A673 (cell line): ENCODE data around the gene ZNF625. TPM values are rescaled to one million over a fixed set of nuclear protein-coding genes. Genes with fewer than 3 reads are reported as not detected.

Experiments
- BruUV-seq: library from RNA; stranded (reverse); fragments of 400-500 nt; replicated peaks from 2 replicates; lab custom pipeline; 2021; lab: Mats Ljungman, UMichigan
- CTCF ChIA-PET: fragments of 300-600 bp; sonication (Branson Sonifier 250); formaldehyde crosslinking; loops from one replicate; lab custom pipeline; 2022; ENCODE audit warnings: antibody characterized with exemption; lab: Charles Lee
- POLR2A ChIA-PET: fragments of 300-600 bp; sonication (Branson Sonifier 250); formaldehyde crosslinking; loops from one replicate; lab custom pipeline; 2022; ENCODE audit warnings: antibody characterized with exemption; ENCODE audit not compliant: low non-redundant PET; lab: Charles Lee
- DNase-seq: peaks from one replicate; pipeline ENCODE4 v3.0.0-alpha.2; 2015; ENCODE audit warnings: low spot score
- H3K27ac ChIP-seq: fragments of 200-600 bp; sonication (generic); 2 replicates; pipeline ENCODE4 v1.5.1; 2016; ENCODE audit warnings: mixed run types, low read depth, mild to moderate bottlenecking, mixed read lengths, antibody characterized with exemption, low read length; ENCODE audit not compliant: poor library complexity, severe bottlenecking
- H3K27me3 ChIP-seq: fragments of 200-600 bp; sonication (generic); replicated peaks from 2 replicates; pipeline ENCODE4 v1.6.1; 2017; ENCODE audit warnings: mixed run types, low read depth, mild to moderate bottlenecking, mixed read lengths, antibody characterized with exemption, low read length; ENCODE audit not compliant: insufficient read depth, poor library complexity
- H3K36me3 ChIP-seq: fragments of 200-600 bp; sonication (generic); 2 replicates; pipeline ENCODE4 v1.6.1; 2016; ENCODE audit warnings: mixed run types, mild to moderate bottlenecking, mixed read lengths, antibody characterized with exemption, low read length; ENCODE audit not compliant: insufficient read depth, poor library complexity, severe bottlenecking
- H3K4me1 ChIP-seq: fragments of 200-600 bp; sonication (generic); 2 replicates; pipeline ENCODE4 v1.6.1; 2017; ENCODE audit warnings: mixed run types, mild to moderate bottlenecking, mixed read lengths, antibody characterized with exemption, low read length; ENCODE audit not compliant: insufficient read depth, poor library complexity, severe bottlenecking
- H3K4me3 ChIP-seq: fragments of 200-600 bp; sonication (generic); 2 replicates; pipeline ENCODE4 v1.5.1; 2016; ENCODE audit warnings: low read depth, mixed run types, mild to moderate bottlenecking, mixed read lengths, low read length; ENCODE audit not compliant: poor library complexity, severe bottlenecking
- H3K9me3 ChIP-seq: fragments of 200-600 bp; sonication (generic); 2 replicates; pipeline ENCODE4 v1.6.1; 2016; ENCODE audit warnings: mixed run types, low read depth, mild to moderate bottlenecking, mixed read lengths, antibody characterized with exemption, low read length; ENCODE audit not compliant: poor library complexity, severe bottlenecking
- EZH2 ChIP-seq: fragments of 200-600 bp; sonication (generic); IDR thresholded peaks from 2 replicates; pipeline ENCODE4 v1.6.1; 2017; ENCODE audit warnings: borderline replicate concordance, low read depth, mild to moderate bottlenecking, mixed read lengths, antibody characterized with exemption, low read length; ENCODE audit not compliant: poor library complexity, severe bottlenecking
- intact Hi-C: fragments of 100-400 bp; cut with micrococcal nuclease; formaldehyde crosslinking; loops from one replicate; pipeline ENCODE4 v1.10.0; 2022; ENCODE audit not compliant: unreplicated experiment
- total RNA-seq: library from RNA; stranded (reverse); gene quantifications from 2 replicates; pipeline ENCODE4 v1.2.3, GENCODE V29; 2021
- TF ChIP-seq, protein P1 (sequence below): fragments of 300-800, 200-600 bp; sonication (generic); conservative IDR thresholded peaks from 2 replicates; pipeline ENCODE4 v1.5.1; 2017; ENCODE audit warnings: low read depth, mild to moderate bottlenecking, antibody characterized with exemption, low read length, moderate library complexity, mixed read lengths

The ZNF625 gene
- total RNA-seq, 1 experiment from 2014 or later: 9.1 TPM

DNA sequence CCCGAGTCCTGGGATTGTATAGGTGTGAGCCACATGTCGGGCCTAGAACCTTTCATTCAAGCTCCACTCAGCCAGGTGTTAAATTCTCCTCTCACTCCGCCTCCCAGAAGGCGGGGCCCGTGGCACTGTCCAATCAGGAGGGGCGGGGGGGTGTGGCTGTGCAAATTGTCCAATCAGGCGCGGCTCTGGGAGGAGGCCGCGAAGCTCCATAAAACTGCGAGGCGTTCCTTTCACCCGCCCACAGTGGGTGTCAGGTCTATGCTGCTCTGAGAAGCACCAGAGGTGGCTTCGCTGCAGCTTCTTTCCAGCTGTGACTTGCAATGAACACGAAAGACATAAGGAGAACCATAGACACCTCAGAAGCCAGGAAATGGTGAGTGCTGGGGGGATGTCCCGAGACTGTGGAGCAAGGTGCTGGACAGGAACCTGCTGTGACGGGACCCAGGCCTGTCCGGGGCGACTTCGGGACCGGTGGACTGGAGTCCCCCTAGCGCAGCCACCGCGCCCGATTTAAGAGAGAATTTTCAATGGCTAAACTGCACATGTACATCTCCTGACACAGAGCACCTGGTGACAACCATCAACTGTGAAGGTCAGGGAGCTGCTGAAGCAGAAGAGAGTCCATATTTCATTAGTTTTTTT, 3.4 kb upstream of the ZNF625 start:
- intact Hi-C loops: no loop called here
- TF ChIP-seq EZH2: no peak
- TF ChIP-seq, protein P1, sequence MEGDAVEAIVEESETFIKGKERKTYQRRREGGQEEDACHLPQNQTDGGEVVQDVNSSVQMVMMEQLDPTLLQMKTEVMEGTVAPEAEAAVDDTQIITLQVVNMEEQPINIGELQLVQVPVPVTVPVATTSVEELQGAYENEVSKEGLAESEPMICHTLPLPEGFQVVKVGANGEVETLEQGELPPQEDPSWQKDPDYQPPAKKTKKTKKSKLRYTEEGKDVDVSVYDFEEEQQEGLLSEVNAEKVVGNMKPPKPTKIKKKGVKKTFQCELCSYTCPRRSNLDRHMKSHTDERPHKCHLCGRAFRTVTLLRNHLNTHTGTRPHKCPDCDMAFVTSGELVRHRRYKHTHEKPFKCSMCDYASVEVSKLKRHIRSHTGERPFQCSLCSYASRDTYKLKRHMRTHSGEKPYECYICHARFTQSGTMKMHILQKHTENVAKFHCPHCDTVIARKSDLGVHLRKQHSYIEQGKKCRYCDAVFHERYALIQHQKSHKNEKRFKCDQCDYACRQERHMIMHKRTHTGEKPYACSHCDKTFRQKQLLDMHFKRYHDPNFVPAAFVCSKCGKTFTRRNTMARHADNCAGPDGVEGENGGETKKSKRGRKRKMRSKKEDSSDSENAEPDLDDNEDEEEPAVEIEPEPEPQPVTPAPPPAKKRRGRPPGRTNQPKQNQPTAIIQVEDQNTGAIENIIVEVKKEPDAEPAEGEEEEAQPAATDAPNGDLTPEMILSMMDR: no peak
- Histone ChIP-seq H3K4me3 (no peak overlapping the region), H3K36me3 (no peaks in the 10 kb centered on the region), H3K4me1 (no peaks in the 10 kb centered on the region), H3K27me3 (no peaks in the 10 kb centered on the region), H3K27ac (no peak overlapping the region), H3K9me3 (no peaks in the 10 kb centered on the region)
- DNase-seq: no peak
- no TSS peak for BruUV-seq
- ChIA-PET POLR2A (no interaction called here), CTCF (no interaction called here)

DNA sequence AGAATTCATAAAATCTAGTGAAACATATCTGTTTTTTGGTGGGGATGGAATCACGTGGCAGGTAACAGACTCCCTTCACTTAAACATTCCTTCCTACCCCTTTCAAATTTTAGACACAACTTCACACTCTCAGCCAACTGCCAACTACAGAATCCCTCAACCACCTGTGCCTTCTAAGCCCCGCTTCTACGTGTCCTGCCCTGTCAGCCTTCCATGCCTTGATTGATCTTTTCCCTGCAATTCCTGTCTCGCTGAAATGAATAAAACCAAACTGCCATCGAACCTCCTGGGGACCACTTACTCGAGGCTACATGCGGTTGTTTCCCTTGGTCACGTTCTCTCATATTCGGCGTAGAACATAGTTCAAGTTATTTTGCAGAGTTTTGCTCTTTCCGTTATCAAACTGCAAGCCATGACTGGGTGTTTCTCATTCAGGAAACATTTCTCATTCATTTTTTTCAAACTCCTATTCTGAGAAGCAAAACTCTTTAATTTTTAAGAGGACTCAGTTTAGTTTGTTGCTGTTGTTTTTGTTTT, 1.1 kb downstream of the ZNF625 start:
- Histone ChIP-seq H3K9me3 (no peaks in the 10 kb centered on the region), H3K36me3 (peaks cover 10% of the 10 kb centered on the region), H3K4me1 (no peaks in the 10 kb centered on the region), H3K27ac (peak overlapping the region; percentile 81), H3K27me3 (no peaks in the 10 kb centered on the region), H3K4me3 (peak overlapping the region; percentile 86)
- TF ChIP-seq EZH2: no peak
- TF ChIP-seq, protein P1: no peak
- DNase-seq: no peak
- intact Hi-C loops: no loop called here
- BruUV-seq: TSS peak; percentile 72
- POLR2A ChIA-PET: no interaction called here
- CTCF ChIA-PET: no interaction called here

DNA sequence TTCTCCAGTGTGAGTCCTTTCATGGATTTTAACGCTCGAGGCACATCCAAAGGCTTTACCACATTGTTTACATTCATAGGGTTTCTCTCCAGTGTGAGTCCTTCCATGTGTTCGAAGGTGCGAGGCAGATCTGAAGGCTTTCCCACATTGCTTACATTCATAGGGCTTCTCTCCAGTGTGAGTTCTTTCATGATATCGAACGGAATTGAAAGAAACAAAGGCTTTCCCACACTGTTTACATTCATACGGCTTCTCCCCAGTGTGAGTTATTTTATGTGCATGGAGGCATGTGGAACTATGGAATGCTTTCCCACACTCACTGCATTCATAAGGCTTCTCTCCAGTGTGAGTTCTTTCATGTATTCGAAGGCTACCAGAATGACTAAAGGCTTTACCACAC, 11.2 kb downstream of the ZNF625 start:
- ChIA-PET CTCF (no interaction called here), POLR2A (no interaction called here)
- no TSS peak for BruUV-seq
- TF ChIP-seq EZH2: no peak
- TF ChIP-seq, protein P1: no peak
- peaks cover 7% of the 10 kb centered on the region for H3K4me1 ChIP-seq
- no peak overlapping the region for H3K27ac ChIP-seq
- H3K9me3 ChIP-seq: peaks cover 19% of the 10 kb centered on the region
- peaks cover 35% of the 10 kb centered on the region for H3K36me3 ChIP-seq
- H3K4me3 ChIP-seq: no peak overlapping the region
- intact Hi-C loops: no loop called here
- no peak for DNase-seq
- no peaks in the 10 kb centered on the region for H3K27me3 ChIP-seq
